ENCODE measurements around the gene FBXO33.
A peak's percentile ranks its signal among the peaks of the same experiment; 100 is the strongest.

Gene FBXO33, protein sequence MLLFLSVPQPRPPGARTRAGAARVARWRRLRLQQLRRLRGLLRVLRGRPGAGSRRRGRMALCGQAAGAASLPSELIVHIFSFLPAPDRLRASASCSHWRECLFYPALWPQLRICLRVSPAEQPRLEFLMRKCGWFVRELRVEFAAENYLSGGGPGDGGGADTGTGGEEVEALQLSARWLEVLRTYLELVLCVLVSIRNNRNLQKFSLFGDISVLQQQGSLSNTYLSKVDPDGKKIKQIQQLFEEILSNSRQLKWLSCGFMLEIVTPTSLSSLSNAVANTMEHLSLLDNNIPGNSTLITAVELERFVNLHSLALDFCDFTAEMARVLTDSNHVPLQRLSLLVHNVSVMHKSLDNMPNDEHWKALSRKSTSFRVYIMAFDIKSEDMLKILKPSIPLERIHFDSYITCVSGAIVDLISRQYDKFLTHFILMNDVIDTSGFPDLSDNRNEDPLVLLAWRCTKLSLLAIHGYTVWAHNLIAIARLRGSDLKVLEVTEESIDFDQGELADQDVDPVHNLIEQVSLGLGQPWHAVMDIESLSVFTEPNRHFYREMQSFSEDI

DNA sequence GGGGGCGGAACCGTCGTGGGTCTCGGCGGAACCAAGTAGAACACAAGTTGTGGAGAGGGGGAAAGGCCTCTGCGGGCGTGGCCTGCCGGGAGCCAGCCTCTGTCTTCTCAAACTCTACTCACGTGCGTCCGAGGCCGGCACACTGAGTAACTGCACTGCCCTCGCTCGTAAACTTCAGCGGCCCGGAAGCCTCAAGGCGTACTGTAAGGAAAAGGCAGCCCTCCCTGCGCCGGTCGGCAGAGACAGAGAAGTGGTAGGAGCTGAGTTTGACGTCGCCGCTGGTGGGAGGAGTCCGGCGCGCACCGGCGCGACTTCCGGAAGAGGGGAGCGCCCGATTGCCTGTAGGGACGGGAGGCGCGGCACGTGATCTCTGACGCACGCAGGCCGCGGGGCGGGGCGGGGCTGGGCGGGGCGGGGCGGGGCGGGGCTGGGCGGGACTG, at the start of gene FBXO33:
Gene FBXO33, minus strand, starts transcription at position 255 of the 440 bp plus-strand sequence. CDS start 271 bp downstream, outside the sequence.
- peak; percentile 96 for DNase-seq (ENCODE audit: low spot score)

DNA sequence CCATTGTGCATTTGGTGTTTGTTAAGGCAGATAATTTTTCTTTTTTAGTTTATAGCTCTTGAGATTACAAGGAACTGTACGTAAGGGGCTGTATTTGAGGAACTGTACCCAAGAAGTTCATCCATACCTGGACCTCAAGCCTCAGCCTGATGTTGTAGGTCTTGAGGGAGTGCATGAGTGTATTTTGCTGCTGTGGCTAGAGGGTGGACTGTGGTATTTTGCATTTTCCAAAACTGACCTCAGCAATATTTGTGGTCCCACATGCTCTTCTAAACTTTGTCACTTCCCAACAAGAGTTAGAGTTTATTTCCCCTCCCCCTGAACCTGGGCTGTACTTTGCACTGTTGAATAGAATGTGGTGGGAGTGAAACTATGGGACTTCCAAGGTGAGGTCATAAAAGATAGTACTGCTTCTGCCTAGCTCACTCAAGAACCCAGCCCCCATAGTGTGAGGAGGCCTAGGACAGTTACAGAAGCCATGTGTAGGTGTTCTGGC, 42.2 kb upstream of the FBXO33 start:
- DNase-seq (ENCODE audit: low spot score) = no peak

DNA sequence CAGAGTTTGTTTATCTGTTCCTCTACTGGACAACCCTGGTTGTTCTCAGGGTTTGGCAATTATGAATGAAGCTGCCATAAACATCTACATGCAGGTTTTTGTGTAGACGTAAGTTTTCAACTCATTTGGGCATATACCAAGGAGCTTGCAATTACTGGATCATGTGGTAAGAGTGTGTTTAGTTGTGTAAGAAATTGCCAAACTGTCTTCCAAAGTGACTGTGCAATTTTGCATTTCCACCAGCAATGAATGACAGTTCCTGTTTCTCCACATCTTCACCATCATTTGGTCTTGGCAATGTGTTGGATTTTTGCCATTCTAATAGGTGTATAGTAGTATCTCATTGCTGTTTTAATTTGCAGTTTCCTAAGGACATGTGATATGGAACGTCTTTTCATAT, 39.8 kb upstream of the FBXO33 start:
- DNase-seq (ENCODE audit: low spot score) = no peak

DNA sequence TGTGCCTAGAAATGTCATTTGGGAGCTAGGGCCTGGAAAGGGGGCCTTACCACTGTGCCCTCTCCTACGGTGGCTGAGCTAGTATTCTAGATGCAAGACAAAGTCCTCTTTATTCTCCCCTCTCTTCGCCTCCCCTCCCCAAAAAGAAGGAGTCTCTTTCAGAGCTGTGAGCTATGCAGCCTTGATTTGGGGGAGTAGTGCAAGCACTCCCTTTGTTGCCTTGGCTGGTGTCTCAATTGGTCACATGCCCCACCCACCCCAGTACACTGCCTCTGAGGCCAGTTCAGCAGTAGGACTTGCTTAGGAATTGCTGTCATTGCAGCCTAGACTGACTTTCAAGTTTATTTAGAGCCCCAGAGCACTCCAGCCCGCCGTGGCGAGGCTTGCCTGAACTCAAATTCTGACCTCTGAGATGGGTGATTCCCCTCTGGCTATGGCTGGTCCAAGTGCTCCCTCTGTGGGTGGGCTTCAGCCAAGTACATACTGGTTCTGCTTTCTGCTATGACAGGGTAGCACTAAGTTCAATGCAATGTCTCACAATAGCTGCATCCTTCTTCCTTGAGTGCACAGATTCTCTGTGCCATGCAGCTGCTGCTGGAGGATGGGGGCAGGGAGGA, 37.0 kb upstream of the FBXO33 start:
- DNase-seq (ENCODE audit: low spot score) = no peak

DNA sequence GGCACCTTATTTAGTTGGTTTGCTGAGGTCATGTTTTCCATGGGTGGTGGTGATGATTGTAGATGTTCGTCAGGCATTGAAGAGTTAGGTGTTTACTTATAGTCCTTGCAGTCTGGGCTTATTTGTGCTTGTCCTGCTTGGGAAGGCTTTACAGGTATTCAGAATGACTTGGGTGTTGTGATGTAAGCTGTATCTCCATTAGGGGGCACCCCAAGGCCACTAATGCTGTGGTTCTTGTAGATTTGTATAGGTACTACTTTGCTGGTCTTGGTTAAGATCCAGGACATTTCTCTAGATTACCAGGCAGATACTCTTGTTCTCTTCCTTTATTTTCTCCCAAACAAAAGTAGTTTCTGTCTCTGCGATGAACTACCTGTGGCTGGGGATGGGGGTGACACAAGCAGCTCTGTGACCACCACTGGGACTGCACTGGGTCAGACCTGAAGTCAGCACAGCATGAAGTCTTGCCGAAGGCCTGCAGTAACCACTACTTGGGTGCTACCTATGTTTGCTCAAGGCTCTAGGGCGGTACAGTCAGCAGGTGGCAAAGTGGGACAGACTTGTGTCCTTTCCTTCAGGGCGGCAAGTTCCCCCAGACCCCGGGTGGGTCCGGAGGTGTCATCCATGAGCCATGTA, 35.8 kb upstream of the FBXO33 start:
- DNase-seq (ENCODE audit: low spot score) = no peak

DNA sequence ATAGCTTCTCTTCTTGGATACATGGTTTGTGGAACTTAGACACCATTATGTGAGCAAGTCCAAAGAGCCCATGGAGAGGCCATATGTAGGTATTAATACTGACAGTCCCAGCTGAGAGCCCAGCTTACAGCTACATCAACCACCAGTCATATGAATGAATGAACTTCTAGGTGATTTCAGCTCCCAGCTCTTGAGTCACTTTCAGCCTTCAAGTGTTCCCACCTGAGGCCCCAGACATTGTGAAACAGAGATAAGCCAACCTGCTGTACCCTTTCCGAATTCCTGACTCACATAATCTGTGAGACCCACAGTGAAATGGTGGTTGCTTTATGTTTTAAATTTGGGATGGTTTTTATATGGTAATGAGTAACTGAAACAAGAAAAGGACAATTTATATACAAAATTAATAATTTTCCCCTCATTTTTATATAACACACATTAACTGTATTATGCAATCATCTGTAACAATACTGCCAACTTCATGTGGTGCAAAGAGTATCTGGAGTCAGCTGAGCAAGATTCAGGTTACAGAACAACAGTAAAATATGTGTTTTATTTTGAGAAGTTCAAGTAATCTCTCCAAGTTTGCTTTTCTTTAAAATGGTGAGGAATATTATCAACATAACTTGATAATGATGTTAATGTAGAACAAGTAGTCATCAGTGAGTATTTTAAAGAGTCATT, 27.7 kb upstream of the FBXO33 start:
- DNase-seq (ENCODE audit: low spot score) = no peak

DNA sequence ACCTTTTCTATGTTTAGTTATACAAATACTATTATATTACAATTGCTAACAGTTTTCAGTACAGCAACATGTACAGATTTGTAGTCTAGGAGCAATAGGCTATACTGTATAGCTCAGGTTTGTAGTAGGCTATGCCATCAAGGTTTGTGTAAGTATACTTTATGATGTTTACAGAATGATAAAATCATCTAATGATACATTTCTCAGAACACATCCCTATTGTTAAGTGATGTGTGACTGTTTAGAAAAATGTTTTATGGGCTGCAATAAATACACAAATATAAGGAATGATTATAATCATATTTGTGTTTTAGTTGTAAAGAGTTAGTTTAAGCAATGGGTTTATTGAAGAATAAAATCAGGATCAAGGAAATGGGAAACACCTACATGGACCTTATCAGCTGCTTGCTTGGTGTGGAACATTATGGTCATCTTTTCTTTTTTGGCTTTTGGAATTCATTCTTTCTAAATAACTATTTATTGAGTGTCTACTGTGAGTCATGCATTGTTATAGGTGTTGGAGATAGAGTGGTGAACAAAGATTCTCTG, 24.5 kb upstream of the FBXO33 start:
- DNase-seq (ENCODE audit: low spot score) = no peak

DNA sequence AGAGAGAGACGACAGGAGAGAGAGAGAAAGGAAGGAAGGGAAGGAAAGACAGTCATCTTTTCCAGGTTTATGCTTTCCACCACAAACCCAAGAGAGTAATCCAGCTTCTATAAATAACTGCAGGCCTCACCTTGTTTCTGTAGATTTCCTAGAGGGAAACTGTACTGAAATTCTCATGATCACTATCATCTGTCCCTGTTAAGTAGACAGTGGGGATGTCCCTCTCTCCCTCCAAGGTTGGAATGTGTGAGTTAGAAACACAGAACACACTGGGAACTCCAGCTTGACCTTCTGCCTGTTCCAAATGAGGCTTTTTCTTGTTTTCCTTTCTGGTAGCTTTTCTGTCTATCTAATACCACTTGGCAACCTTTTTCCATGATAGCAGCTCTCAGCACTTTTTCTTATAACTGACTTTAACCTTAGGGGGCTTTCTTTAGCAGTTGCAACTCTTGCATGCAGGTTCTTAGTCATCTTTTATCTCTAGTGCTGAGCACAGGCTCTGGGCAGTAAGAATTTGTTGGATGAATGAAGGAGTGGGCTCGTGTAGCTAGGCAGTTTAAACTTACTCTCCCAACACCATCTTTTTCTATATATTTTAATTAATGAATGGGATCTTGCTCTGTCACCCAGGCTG, 22.8 kb upstream of the FBXO33 start:
- DNase-seq (ENCODE audit: low spot score) = no peak

DNA sequence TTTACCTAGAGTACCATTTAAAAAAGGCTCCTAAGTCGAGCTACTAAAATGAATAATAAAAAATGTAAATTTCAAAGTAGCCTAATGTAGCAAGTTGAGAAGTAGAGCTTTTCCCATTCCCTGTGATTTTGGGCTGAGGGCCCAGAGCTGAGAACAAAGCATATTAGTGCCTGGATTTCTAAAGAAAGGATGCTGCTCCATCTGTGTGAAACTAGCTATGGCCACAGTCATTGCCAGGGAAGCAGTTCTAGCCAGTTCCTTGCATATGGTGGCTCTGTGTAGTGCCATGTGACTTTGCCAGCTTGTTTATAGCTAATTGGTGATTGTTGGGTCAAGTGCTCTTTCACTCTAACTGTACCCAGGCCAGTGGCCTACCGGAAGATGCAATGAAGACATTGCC, 20.4 kb upstream of the FBXO33 start:
- DNase-seq (ENCODE audit: low spot score) = no peak

DNA sequence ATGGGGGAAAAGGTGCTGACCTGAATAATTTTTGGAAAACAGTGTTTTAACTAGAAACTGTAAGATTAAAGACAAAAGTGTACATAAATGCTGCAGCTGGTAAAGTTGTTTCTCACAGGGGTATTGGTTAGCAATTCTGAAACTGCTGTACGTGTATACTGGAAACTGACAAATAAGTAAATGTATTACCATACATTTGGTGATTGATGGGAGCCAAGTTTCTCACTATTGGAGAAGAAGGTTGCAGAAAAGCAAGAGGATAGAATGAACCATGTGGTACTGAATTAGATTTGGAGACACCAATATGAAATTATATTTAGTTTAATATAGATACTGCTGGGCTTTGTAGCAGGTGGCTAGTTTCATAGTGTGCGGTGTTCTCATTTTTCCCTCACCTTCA, 19.6 kb upstream of the FBXO33 start:
- DNase-seq (ENCODE audit: low spot score) = no peak

DNA sequence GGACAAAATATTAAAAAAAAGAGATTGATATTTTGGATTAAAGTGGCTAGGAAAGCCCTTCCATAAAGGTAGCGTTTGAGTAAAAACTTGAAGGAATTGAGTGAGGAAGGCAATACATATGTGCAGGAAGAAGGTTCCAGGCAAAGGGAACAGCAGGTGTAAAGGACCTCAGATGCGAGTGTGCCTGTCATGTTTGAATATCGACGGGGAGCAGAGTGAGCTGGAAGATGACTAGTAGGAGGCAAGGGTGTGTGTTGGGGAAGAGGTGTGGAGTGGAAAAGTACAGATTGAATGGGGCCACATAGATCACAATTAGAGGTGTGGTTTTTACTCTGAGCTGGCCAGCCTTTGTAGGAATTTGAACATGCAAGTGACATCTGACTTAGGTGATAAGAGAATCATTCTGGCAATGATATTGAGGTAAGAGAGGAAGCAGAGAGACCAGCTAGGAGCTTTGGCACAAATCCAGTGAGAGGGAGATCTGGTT, 15.0 kb upstream of the FBXO33 start:
- DNase-seq (ENCODE audit: low spot score) = no peak

DNA sequence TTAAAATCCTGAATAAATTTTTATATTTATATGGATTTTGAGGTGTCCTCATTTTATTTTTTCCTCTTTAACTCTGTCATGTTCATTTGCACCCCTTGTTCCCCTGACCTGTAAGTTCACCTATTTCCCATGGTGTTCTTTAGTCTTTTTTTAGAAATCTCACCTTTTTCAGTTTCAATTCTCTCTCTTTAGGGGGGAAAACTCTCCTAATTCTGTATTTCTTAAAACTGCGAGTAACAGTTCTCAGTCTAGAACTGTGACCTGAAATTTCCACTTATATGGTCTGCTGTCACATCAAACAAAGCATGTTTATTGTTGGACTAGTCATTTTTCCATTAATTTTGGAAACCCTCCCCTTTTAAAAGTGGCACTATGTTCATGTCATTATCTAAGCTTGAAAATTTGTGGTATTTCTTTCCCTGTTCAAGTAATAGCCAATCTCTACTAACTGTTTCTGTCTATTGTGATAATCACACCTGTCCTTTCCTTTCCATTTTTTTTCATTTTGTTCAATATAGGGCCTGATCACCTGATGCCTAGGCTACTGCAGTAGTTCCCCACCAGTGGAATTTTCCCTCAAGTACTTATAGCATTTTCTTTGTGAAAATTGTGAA, 14.0 kb upstream of the FBXO33 start:
- DNase-seq (ENCODE audit: low spot score) = no peak

DNA sequence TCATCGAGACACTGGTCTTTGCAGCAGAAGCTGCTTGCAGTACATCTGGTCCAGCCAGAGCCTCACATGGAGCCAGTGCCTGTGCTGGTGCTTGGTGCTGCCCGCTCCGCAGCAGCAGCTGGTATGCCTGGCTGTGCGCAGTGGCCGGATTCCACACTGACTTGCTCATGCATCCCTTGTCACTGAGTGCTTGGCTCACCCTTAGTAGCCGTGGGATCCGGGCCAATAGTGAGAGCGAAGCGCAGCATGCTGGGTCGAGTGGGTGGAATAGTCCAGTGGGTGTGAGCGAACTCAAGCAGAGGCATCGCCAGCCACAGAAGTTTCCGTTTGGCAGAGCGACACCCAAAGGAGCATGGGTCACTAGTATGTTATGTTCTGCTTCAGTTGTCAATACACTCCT, 10.1 kb upstream of the FBXO33 start:
- no peak for DNase-seq (ENCODE audit: low spot score)

DNA sequence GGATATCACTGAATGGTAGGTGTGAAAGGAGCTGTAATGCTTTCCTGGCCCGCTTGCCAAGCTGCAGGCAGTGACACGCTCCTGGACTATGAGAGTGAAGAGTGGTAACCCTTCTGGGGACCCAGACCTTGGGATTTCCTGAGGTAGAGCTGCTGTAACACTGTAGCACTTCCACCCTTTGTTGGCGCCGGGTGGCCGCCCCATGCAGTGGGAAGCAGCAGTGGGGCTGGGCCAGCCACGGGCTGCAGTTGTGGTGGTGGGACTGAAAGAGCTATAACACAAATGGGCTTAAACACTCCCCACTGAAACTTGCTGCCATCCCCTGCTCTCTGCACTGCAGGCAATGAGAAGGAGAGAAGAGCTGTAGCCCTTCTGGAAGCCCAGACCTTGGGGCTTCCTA, 9.6 kb upstream of the FBXO33 start:
- DNase-seq (ENCODE audit: low spot score) = no peak

DNA sequence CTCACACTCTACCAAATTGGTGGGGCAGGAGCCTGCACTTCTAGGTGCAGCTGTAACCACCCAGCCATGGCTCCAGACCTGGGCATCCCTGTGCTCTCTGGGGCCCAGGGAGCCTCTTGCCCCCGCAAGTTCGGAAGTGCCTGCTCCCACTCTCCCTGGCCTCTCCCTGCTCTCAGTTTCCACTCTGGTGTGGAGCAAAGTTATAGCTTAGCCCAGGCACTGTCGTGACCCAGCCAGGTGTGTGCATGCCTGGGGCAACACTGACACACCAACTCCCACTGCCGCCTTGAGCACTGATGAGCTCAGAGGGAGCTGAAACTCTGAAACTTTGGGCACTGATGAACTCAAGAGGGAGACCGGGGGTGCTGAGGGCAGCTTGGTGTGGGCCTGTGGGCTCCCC, 8.7 kb upstream of the FBXO33 start:
- DNase-seq (ENCODE audit: low spot score) = no peak

DNA sequence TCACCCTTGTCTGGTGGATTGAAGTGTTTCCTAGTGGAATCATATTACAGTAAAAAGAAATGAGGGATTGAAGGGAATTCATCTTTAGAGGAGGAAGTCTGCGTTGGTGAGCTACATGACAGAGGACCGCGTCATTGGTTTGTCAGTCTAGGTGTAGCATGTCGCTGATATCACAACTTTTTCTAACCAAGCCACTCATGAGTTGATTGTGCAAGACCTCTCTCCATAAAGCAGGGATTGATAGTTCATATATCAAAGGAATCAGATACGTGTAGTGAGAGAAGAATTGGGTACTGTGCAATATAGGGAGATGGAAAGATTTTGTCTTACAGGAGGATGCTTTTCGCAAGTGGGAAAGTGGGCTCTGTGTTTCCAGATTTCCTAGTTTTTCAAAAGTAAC, 3.0 kb upstream of the FBXO33 start:
- no peak for DNase-seq (ENCODE audit: low spot score)

DNA sequence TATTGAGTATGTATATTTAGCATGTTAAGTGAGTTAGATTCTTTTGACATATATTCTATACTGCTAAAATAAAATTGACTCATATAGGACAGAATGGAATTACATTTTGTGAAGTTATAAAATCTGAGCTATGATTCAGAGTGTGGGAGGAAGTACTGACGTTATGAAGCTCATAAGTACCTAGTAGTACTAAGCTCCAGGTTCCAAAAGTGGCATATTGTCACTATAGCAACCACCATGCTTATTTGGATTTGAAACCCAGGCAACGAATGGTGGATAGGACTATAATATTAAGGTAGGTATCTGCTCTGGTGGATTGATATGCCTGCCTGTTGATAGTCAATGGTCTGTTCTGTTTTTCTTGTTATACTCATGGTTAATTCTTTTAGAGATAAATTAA, 2.2 kb upstream of the FBXO33 start:
- DNase-seq (ENCODE audit: low spot score) = peak; percentile 80

DNA sequence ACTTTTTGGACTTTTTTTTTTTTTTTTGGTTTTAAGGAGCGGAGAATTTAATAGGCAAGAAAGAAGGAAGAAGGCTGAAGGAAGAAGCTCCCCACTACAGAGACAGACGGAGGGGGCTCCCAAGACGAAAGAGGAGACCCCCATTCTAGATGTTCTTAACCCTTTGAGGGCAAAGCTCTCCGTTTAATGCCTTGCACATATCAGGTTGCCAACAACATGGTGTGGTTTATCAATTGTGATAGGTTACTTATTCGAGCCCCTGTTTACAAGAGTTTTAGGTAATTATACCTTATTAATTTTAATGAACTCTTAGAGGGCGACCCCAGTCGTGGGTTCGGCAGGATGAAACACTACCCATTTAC, 1.2 kb upstream of the FBXO33 start:
- DNase-seq (ENCODE audit: low spot score) = no peak

DNA sequence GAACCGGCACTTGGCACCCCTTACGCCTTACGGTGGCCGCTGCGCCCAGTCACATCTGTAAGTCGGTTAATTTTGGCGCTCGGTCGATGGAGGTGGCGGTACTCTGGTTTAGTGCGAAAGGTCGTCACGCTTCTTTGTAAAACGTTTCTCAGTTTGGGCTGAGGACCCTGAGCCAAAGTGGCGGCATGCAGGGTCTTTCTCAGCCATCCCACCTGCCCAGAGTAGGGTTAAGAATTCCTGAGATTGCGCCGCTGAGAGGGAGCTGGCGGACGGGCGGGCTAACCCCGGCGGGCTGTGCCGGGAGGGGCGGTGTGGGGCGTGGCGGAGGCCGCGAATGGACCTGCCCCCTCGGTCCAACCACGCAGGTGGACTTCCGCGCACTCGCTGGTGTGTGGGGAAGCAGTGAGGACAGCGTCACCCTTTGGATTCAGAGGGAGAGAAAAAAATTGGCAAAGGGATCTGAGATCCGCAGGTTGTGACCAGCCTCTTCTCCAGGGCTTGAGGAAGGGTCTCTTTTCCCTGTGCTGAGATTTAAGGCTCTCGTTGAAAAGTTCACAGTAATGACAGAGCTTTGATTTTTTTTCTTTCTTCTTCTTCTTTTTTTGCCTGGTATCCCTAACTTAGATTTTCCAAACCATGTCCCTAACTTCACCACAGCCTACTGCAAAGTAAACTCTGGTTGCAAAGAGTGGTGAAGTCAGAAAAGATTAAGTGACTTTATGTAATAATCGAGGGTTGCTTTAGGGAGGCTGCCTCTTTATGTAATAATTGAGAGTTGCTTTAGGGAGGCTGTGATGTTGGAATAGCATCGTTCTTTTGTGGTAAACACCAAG, 602 bp upstream of the FBXO33 start:
- DNase-seq (ENCODE audit: low spot score) = peak; percentile 82
